GM18508 (cell line): Measurements from ENCODE around the gene C17orf67.
"Not testable (repeated sequence)": the region's sequence is repeated elsewhere in the genome, so short reads cannot be mapped to it uniquely, and the experiment has no call there.

Experiments
- ATAC-seq: cut with Tn5 transposase; IDR thresholded peaks from one replicate; pipeline ENCODE4 v1.9.1; 2021; ENCODE audit warnings: moderate number of reproducible peaks; ENCODE audit not compliant: insufficient read depth, unreplicated experiment

The C17orf67 gene

DNA sequence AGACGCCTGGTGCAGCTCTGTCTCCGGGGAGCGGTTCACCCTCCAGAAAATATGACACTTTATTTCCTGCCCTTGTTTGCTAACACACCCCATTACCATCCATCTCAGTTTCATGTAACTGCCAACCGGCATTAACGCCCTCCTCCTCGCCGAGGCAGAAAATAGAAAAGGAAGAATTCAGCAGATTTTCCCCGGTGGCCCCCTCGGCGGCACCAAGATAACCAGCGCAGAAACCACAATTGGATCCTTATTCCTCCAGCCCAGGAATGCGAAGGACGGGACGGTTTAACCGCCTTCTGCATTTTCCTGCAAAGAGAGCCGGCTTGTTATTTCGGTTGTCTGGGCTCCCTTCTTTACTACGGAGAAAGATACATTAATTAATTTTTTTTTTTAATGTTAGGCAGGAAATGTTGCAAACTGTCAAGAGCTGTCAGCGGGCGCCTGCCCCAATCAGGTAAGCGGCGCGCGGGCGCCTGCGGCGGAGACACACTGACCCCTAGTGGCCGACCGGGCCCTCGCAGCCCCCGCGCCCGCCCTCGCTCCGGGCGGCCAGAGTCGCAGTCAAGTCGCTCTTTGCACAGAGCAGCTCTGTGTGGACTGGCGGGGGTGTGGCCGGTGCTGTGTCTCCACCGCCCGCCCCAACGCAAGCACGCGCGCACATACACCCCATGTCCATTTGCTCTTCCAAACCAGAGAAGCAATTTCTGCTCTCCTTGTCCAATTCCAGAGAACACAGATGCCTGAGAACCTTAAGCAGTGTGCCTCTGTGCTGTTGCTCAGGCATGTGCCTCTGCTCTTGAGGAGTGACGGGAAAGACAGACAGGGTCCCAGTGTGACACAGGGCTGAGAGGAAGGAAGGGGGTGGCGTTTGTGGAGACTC, 53.6 kb downstream of the C17orf67 start:
- ATAC-seq = peak; percentile 58

DNA sequence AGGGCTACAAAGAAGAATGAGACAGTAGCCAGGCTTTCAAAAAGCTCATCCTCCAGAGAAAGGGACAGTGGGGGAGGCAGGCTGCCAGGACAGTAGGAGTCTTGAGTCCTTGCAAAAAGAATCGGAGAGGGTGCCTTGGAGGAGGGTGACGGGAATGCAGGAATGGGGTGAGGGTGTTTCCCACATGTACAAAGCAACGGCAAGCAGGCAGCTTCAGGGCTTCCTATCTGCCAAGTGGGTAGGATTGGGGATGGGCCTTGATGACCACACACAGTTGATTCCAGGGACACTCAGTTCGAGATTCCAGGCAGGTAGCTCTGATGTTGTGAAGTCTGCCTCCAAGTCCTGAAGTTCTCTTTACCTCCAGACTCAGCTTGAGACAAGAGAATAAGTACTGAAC, 54.4 kb downstream of the C17orf67 start:
- no peak for ATAC-seq

DNA sequence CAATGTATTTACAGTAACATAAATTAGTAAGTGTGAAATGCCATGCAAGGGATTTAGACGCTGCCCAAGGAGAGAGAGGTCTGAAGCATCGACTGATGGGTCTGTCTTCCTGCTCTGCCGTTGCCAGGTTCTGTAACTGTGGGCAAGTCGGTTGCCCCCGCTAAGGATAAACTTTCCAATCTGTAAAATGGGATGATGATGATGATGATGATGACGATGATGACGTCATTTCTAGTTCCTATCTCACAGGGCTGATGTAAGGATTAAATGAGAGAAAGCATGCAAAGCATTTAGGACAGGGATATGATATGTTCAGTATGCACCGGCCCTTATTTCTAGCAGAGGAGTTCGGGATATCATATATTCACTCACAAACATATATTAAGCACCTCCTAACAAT, 54.8 kb downstream of the C17orf67 start:
- no peak for ATAC-seq

DNA sequence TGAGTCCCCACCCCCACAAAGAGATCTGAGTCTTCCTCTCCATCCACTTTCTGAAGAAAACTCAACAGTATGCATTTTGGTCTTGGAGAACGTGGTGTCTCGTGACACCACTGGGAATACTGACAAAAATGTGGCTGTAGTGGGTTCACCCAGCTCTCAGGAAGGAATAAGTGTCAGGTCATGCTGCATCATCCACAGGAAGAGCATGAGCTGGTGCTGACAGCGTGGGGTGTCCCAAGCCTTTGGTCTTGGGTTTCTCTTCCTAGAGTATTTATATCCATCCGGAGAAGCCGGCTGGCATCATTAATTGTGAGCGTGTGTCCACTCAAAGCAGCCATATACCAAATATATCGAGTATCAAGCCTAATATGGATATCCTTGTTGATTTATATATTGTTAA, 55.9 kb downstream of the C17orf67 start:
- ATAC-seq = no peak

DNA sequence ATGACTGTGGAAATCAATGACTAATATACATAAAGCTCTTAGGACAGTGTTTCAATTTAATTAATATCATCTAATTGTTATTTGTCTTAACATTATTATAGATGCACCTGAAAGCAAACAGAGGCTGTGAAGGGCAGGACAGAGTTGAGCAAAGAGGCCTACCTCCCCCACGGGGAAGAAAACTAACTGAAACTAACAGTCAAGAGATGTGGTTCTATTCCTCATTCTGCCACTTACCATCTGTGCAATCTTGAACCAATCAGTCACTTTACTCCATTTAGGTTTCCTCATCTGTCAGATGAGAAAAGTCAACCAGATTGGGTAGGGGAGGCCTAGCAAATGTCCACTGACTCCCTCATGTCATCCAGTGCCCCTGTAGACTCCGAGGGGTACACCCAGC, 59.1 kb downstream of the C17orf67 start:
- no peak for ATAC-seq

DNA sequence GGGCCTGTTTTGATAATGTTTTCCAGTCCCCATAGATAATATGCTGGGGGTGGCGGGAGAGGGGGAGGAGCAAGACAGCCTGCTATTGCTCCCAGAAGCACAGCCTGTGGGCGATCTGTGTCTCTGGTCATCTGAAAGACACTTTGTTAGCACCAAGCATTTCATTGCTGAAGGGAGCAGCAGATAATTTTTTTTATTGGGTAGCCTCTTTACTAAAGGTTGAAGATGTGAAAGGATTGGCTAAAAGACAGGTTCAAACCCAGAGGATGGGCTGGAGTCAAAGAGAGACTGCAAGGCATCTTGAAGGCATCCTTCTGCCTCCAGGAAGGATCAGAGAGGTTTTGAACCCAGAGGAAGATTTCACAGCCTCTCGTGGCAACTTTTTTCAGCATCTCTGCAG, 60.6 kb downstream of the C17orf67 start:
- ATAC-seq = no peak

DNA sequence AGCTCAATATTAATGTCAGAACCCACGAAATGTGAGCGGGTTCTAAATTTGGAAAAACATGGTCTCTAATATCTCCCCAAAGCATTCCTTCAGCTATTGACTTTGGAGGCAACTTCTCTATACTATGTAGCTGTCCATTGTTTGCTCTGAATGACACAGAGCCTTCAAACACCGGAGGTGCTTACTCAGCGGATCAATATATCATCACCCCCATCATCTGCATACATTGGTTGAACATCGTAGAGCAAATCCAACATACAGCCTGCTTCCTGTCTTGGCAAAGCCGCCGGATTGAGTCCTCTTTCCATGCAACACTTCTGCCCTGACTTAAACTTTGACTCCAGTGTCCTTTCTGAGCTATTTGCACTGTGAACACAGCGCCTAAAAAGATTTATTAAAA, 61.3 kb downstream of the C17orf67 start:
- ATAC-seq = no peak

DNA sequence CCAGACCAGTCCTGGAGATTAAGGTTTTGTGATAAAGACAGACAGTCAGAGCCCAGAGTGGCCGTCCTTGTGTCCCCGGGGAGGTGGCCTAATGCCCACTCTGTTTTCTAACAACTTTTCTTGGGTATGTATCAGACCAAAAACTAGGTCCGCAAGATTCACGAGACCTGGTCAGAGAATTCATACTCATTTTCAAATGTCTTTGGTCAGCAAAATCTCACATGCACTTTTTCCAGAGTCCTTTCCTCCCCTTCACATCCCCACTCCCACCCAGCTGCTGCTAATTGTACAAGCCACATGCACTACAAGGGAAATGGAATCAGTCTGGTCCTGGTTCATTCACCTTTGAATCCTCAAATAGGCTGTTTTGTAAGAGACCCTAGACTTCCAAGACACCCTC, 61.7 kb downstream of the C17orf67 start:
- no peak for ATAC-seq

DNA sequence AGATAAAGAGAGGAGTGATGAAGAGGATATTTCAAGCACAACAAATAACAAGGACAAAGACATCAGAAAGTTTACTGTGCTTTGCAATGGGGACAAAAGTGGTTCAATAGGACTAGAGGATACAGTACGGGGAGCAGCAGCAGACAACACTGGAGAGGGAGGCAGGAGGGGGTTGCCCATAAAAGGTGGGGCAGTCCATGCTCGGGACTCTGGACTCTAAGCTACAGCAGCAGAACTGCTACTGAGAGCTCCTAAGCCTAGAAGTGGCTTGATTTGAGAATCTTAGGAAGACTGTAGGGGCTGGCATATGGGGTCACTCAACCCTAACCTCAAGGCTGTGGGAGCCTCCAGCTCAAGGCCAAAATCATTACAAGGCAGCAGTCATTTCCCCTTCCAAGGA, 62.2 kb downstream of the C17orf67 start:
- no peak for ATAC-seq

DNA sequence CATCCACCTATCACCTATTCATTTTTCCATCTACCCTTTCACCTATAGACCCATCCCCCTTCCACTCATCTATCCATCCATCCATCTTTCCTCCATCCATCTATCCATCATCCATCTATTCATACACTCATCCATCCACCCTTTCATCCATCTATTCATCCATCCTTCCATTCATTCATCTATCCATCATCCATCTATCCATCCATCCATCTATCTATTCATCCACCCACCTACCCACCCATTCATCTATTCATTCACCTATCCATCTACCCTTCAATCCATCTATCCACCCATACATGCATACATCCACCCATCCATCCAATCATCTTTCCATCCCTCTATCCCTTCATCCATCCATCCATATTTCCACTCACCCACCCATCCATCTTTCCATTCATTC, 63.3 kb downstream of the C17orf67 start:
- ATAC-seq = no peak

DNA sequence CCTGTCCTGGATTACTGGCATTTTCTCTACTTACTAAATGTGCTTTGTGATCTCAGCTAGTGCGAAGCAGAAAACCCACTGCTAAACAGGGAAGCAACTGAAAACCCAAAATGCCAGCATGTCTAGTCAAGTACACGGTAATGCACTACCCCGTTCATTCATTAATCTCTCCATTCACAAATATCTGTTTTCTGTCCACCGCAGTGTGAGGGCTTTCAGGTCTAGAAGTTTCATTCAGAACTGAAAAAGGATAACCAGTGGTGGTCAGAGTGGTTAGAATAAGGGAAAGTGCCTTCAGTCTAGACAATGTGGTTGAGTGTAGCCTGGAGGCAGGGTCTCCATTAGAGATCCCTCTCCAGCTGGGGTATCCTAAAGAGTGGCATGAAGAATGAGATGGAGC, 68.3 kb downstream of the C17orf67 start:
- ATAC-seq = no peak

DNA sequence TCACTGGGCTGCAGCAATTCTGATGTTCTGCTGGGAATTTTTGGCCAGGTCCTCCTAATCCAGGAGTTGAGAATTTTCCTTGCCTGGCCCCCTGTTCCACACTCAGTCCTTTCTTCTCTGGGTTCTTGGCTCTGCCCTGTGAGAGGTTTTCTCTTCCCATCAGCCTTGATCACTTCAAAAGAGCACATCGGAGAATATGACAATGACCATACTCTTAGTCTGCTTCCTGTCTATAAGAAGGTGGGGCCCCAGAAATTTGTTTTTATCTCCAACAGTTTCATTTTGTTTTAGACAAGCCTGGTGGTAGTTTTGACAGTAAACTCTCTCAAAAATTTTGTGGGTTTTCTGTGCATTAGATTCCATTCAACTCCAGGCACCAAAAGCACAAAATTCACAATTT, 70.7 kb downstream of the C17orf67 start:
- no peak for ATAC-seq

DNA sequence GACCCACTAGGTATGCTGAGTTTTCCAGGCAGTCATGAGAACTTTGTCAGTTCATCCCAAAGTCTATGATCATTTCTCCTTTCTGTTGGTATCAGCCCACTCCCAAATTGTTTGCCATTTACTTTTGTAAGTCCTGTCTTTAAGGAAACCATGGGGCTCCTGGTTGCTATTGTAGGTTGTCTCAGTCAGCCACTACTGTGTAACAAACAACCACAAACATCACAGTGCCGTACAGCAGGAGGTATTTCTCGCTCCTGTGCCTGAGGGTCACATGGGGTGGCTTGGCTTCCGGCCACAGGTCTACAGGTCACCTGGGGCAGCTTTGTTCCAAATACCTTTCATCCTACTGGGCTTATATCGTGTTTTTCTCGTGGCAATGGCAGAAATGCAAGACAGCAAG, 71.6 kb downstream of the C17orf67 start:
- ATAC-seq = no peak

DNA sequence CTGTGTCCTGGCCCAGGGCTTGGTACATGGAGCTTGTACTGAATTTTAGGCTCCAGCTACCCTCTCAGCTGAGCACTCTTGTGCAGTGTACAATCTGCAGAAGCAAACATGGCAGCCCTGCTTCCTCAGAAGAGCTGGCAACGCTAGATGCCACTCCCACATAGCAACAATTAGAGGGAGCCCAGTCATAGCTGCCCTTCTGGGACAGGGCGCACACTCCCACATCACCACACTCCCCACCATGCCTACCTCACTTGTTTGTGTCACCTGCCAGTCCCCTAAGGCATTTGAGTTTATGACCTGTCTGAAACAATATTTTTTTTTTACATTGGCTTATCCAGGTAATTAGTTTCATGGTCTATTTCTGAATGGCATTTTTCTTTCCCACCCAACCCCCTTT, 72.3 kb downstream of the C17orf67 start:
- ATAC-seq = no peak

DNA sequence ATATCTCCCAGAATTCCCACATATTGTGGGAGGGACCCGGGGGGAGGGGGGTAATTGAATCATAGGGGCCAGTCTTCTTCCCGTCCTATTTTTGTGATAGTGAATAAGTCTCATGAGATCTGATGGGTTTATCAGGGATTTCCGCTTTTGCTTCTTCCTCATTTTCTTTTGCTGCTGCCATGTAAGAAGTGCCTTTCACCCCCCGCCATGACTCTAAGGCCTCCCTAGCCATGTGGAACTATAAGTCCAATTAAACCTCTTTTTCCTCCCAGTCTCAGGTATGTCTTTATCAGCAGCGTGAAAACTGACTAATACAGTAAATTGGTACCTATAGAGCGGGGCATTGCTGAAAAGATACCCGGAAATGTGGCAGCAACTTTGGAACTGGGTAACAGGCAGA, 76.1 kb downstream of the C17orf67 start:
- not testable (repeated sequence) for ATAC-seq

DNA sequence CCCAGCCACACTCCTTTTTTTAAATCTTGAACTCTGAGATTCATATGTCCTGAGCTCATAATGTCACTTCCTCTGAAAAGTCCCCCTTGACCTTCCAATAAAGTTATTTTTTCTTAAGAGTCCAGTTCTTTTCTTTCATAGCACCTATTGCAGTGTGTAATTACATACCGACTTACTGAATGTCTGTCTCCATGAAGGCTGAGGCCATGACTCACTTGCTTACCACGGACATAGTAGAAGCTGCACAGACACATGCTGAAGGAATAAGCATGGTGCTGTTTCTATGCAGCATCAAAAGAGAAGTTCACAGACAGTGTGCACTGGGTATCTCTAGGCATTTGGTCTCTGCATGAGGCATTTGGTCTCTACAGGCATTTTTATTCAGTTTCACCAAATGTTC, 77.2 kb downstream of the C17orf67 start:
- ATAC-seq = no peak

DNA sequence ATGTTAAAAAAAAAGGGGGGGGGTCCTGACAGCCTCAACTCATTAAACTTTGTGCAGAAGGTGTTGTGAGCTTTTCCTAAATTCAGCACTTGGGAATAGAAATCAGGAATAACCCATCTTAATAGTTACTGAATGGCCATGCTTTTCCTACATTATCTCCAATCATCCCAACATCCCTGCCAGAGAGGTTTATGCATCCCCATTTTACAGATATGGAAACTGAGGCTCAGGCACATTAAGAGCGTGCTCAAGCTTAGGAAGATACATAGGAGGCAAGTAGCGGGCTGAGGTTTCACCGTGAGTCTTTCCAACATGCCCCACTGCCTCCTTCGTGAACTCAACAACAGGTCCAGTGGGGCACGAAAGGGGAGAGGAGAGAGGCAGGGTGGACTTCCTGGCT, 78.4 kb downstream of the C17orf67 start:
- no peak for ATAC-seq

DNA sequence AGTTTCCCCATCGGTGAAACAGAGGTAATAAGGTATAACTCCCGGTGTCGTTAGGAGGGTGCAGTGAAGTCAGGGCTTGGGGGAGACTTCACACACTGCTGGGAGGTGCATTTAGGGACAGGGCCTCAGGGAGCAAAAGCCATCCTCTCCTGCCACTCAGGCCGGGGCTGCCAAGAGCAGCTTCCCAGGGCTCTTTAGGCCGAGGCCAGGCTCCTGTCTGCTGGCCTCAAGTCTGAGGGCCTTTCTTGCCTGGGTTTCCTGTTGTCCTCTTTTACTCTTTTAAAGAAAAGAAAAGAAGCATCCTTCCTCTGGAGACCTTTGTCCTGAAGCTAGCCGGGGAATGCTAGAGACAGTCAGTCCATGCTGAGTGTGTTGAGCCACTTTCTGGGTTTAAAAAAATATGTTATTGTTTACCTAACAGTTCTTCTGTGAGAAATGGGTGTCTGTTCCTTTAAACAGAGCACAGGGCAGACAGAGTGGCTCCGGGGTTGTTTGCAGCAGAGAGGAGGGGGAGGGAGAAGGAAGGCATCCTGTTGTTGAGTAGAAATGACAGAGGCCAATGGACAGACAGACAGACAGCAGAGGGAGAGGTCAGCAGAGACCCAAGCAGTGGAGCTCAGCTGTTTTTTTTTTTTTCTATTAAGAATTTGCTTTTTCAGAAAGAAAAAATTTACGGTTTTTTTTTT, 79.1 kb downstream of the C17orf67 start:
- no peak for ATAC-seq

DNA sequence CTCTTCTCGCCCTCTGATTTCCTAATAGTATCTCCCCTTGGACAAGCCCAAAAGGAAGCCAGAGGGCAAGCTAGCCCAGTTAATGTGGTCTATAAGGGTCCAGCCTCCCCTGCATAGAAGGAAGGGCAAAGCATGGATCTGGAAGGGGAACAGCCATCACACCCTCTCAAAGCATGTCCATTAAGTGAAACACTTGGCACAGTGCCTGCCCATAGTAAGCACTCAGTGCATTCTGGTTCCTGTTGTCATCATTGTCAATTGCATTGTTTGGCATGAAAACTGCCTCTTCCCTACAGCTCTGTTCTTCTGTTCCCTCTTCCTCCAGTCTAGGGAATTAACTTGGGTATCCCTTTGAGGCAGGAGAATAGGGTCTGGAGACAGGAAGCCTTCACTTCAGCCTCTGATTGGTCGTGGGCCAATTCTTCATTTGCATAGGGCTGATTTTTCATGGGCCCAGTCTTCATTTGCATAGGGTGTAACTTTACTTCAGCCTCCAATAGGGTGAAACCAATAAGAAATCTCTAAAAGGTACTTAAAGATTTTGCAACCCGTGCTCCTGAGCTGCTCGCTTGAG, 81.4 kb downstream of the C17orf67 start:
- no peak for ATAC-seq

DNA sequence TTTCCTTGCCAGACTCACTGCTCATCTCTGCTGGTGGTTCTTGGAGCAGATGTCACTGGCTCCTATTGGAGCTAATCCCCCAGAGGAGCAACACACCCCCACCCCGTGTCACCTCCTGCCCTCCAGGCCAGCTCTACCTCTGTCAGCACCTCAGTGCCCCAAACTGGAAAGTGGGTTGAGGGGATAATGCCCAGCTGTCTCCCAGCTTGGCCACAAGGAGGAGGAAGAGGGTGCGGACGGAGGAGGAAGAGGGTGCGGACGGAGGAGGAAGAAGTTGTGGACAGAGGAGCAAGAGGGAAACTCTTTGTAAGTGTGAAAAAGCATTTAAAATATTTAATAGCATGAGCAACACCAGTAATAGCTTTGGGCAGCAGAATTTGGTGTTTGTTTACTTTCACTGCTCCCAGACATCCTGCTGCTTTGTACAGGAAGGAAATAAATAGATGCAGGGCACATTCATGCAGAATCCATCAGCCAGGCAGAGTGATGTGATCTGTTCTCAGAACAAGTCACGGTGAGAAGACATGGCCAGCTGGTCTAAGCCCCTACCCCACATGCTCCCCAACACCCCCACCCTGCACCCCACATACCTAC, 82.5 kb downstream of the C17orf67 start:
- no peak for ATAC-seq

DNA sequence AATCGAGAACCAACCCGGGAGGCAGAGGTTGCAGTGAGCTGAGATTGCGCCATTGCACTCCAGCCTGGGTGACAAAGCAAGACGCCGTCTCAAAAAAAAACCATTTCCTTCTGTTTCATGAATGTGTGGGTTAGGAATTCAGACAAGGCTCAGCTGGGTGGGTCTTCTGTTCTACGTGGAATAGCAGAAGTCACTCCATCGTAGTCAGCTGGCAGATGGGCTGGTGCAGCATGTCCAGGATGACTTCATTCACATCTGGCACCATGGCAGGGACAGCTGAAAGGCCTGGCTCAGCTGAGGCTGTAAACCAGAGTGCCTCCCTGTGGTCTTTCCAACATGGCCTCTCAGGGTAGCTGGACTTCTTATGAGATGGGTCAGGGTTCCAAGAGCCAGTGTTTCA, 89.0 kb downstream of the C17orf67 start:
- no peak for ATAC-seq
